T1000 (cell line): ENCODE results near the gene TRMT6.

Source experiments
- DNase-seq: peaks from one replicate; lab custom pipeline; 2025; ENCODE audit warnings: mixed read lengths; lab: John Stamatoyannopoulos, UW

The TRMT6 gene

DNA sequence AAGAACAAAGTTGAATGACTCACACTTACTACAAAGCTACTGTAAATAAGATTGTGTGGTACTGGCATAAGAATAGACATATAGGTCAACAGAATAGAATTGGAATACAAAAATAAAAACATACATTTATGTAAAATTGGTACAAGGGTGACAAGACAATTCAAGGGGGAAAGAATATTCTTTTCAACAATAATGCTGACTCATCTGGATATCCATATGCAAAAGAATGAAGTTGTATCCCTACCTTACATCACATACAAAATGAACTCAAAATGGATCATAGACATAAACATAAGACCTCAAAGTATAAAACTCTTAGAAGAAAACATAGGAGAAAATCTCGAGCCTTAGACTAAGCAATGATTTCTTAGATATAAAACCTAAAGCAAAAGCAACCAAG lies 50.9 kb downstream of the TRMT6 start:
- DNase-seq: no peak

DNA sequence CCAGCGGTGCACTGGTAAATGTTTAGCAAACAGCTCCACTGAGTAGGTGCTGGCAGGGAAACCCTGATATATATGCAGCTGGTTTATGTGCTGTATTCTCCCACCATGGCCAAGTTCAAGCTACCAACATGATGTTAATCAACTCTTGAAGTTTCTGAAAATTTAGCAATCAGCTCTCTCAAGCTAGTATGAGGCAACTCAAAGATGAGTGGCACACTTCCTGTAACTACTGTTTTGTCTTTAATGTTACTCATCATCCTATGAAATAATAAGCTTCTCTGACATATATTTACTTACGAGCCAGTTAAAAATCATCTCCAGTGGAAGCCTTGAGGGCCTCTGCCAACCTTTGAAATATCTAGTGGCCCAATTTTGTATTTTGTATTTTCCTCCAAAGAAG lies 54.7 kb downstream of the TRMT6 start:
- DNase-seq: no peak

DNA sequence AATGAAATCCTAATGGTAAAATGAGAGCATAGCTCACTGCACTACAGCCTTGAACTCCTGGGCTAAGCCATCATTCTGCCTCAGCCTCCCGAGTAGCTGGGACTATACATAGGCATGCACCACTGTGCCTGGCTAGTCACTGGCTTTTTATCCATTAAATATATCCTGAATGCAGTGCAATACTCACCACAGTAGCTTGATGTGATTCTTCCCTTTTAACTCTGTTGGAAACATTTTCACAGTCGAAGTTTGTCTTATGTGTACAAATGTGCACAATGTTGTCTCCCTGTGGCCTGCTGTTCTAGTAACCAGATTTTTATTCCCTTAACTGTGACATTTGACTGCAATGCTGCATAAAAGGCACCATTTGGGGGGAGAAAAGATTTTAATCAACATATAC lies 56.7 kb downstream of the TRMT6 start:
- no peak for DNase-seq

DNA sequence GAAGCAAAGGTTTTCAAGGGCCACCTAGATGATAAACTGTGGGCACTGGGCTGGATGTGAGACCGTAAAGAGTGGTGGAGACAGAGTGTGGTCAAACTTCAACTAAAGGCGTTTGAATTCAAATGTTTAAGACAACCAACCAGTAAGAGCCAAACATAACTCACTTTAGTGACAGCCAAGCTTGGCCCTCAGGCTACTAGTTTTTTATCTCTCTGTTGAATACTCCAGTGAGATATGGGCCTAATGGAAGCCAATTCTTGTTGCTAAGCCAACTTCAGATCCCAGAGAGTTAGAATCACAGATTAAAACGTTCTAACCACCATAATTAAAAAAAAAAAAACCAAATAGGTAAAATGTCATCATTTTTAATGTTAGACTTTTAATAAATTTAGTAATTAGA lies 57.3 kb downstream of the TRMT6 start:
- no peak for DNase-seq

DNA sequence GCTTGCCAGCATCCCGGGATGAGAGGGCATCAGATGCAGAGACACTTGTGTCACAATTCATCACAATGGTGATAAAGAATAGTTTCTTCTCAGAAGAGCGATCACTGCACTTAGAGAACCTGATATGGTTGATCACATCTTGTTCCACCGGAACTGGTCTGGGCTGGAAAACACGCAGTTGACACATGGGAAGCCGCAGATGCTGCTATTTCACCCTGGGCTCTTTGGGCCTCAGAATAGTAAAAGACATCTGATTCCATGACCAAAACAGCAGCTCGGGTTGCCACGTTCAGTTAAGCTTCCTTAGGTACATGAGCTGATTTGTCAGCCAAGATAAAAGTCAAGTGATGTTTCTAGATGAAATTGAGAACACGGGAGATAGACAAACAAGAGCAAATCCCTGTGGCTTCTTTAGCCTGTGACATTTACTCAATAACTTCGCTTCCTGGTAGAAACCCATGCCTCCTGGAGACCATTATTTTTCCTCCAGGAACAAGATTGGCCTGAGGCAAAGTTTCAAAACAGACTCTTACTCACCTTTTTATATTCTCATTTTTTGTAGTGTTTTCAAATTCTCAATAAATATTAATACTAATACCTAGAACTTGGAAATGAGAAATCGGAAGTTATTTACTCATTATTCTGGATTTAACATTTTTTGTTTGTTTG lies 59.4 kb downstream of the TRMT6 start:
- DNase-seq: no peak

GRCh38 chr20:5888041-5888440 lies 62.3 kb downstream of the TRMT6 start:
- no peak for DNase-seq

GRCh38 chr20:5887386-5887785 lies 62.9 kb downstream of the TRMT6 start:
- DNase-seq: no peak
